Mammary epithelial cell (primary cell): ENCODE data around the gene NCEH1.

Experiments used
- CTCF ChIP-seq, 2 donors: IDR thresholded peaks in 1 of 2; conservative IDR thresholded peaks in 1 of 2; 2 replicates each; pipeline ENCODE4 v1.5.1; 2011 to 2012; ENCODE audit warnings: inconsistent platforms in 2 of 2, low read length in 2 of 2, mild to moderate bottlenecking in 2 of 2, control low read depth in 1 of 2, low read depth in 1 of 2; ENCODE audit not compliant: insufficient read depth in 1 of 2; ENCODE audit errors: extremely low read depth in 1 of 2
- EZH2 ChIP-seq: IDR thresholded peaks from 2 replicates; pipeline ENCODE4 v1.6.1; 2012; ENCODE audit warnings: low read length, inconsistent platforms, borderline replicate concordance

GRCh38 chr3:172582712-172583111 lies 128.2 kb downstream of the NCEH1 start:
- TF ChIP-seq CTCF (conservative IDR thresholded peaks at IDR 0.05 in 1 of 2, IDR thresholded peaks at IDR 0.05 in 1 of 2; ENCODE audit: extremely low read depth in 1 of 2, insufficient read depth in 1 of 2, low read depth in 1 of 2, low read length in 2 of 2) (no peak), EZH2 (no peak)
